Progenitor cell of endocrine pancreas (in vitro differentiated cells): ENCODE data around the gene CCL23. TPM values are rescaled to one million over a fixed set of nuclear protein-coding genes. Genes with fewer than 3 reads are reported as not detected.

Source experiments
- DNase-seq: peaks from one replicate; pipeline ENCODE4 v3.0.0; 2021; ENCODE audit warnings: low spot score; ENCODE audit not compliant: unreplicated experiment
- H3K27ac Mint-ChIP-seq: 2 replicates; pipeline ENCODE4 v1.8.0; 2021; ENCODE audit warnings: mild to moderate bottlenecking, moderate library complexity, mixed read lengths
- H3K27me3 Mint-ChIP-seq: 2 replicates; pipeline ENCODE4 v1.8.0; 2021; ENCODE audit warnings: mixed read lengths
- H3K36me3 Mint-ChIP-seq: 2 replicates; pipeline ENCODE4 v1.8.0; 2022; ENCODE audit warnings: mixed read lengths; ENCODE audit not compliant: insufficient read depth
- H3K4me1 Mint-ChIP-seq: 2 replicates; pipeline ENCODE4 v1.8.0; 2021; ENCODE audit warnings: low read depth, mixed read lengths
- H3K4me3 Mint-ChIP-seq: 2 replicates; pipeline ENCODE4 v1.8.0; 2021; ENCODE audit warnings: low read depth, mild to moderate bottlenecking, moderate library complexity, mixed read lengths
- H3K9me3 Mint-ChIP-seq: 2 replicates; pipeline ENCODE4 v1.8.0; 2021; ENCODE audit warnings: low read depth, mixed read lengths
- CTCF ChIP-seq: fragments of 200-600 bp; sonication (generic); IDR thresholded peaks from one replicate; pipeline ENCODE4 v1.5.0; 2021; ENCODE audit warnings: antibody characterized with exemption, mild to moderate bottlenecking; ENCODE audit not compliant: unreplicated experiment
- total RNA-seq: library from RNA; stranded (reverse); gene quantifications from 2 replicates; pipeline ENCODE4 v1.2.1, GENCODE V29; 2021

The CCL23 gene
- total RNA-seq, 1 donor from 2014 or later, result not detected

- DNase-seq, result no peak
- peaks cover 3% of the 10 kb centered on the region for H3K36me3 Mint-ChIP-seq
- no peak overlapping the region for H3K4me3 Mint-ChIP-seq
Measured at GRCh38 chr17:35977509-35977908, 40.3 kb downstream of the CCL23 start.

GRCh38 chr17:35973333-35974260, 44.2 kb downstream of the CCL23 start:
- peak; percentile 49 for DNase-seq
- Mint-ChIP-seq H3K27ac (peak overlapping the region; percentile 89), H3K4me1 (peaks cover 50% of the 10 kb centered on the region), H3K4me3 (peak overlapping the region; percentile 30), H3K9me3 (peaks cover 4% of the 10 kb centered on the region), H3K27me3 (no peaks in the 10 kb centered on the region), H3K36me3 (peaks cover 3% of the 10 kb centered on the region)
- TF ChIP-seq CTCF, result no peak

More at GRCh38 chr17:35977509-35977908, 40.3 kb downstream of the CCL23 start:
- Mint-ChIP-seq H3K9me3 (peaks cover 4% of the 10 kb centered on the region), H3K27me3 (no peaks in the 10 kb centered on the region), H3K27ac (peak overlapping the region; percentile 69), H3K4me1 (peaks cover 37% of the 10 kb centered on the region)
- no peak for TF ChIP-seq CTCF

- TF ChIP-seq CTCF, result no peak
- peaks cover 50% of the 10 kb centered on the region for H3K4me1 Mint-ChIP-seq
- H3K27me3 Mint-ChIP-seq, result no peaks in the 10 kb centered on the region
- H3K27ac Mint-ChIP-seq, result peak overlapping the region; percentile 89
- peaks cover 3% of the 10 kb centered on the region for H3K36me3 Mint-ChIP-seq
- H3K4me3 Mint-ChIP-seq, result peak overlapping the region; percentile 15
- H3K9me3 Mint-ChIP-seq, result peaks cover 4% of the 10 kb centered on the region
- DNase-seq, result no peak
Measured at GRCh38 chr17:35972945-35973332, 44.8 kb downstream of the CCL23 start.

GRCh38 chr17:35972535-35972934, 45.2 kb downstream of the CCL23 start:
- DNase-seq, result no peak
- TF ChIP-seq CTCF, result no peak

GRCh38 chr17:35972066-35972465, 45.7 kb downstream of the CCL23 start:
- Mint-ChIP-seq H3K27ac (peak overlapping the region; percentile 45), H3K27me3 (no peaks in the 10 kb centered on the region), H3K36me3 (peaks cover 3% of the 10 kb centered on the region), H3K4me1 (peaks cover 50% of the 10 kb centered on the region), H3K4me3 (no peak overlapping the region), H3K9me3 (peaks cover 4% of the 10 kb centered on the region)
- DNase-seq, result no peak
- no peak for TF ChIP-seq CTCF

More at GRCh38 chr17:35972535-35972934, 45.2 kb downstream of the CCL23 start:
- Mint-ChIP-seq H3K9me3 (peaks cover 4% of the 10 kb centered on the region), H3K4me3 (no peak overlapping the region), H3K27ac (peak overlapping the region; percentile 89), H3K27me3 (no peaks in the 10 kb centered on the region), H3K36me3 (peaks cover 3% of the 10 kb centered on the region), H3K4me1 (peaks cover 50% of the 10 kb centered on the region)
